SH-SY5Y (cell line): Measurements from ENCODE around the gene PPP1R14B.

Source experiments
- GATA2 ChIP-seq: IDR thresholded peaks from 2 replicates; pipeline ENCODE4 v1.6.1; 2011; ENCODE audit warnings: mild to moderate bottlenecking, low read depth, low read length
- GATA3 ChIP-seq: IDR thresholded peaks from 2 replicates; pipeline ENCODE4 v1.6.1; 2011; ENCODE audit warnings: low read depth, mild to moderate bottlenecking, low read length, moderate library complexity

DNA sequence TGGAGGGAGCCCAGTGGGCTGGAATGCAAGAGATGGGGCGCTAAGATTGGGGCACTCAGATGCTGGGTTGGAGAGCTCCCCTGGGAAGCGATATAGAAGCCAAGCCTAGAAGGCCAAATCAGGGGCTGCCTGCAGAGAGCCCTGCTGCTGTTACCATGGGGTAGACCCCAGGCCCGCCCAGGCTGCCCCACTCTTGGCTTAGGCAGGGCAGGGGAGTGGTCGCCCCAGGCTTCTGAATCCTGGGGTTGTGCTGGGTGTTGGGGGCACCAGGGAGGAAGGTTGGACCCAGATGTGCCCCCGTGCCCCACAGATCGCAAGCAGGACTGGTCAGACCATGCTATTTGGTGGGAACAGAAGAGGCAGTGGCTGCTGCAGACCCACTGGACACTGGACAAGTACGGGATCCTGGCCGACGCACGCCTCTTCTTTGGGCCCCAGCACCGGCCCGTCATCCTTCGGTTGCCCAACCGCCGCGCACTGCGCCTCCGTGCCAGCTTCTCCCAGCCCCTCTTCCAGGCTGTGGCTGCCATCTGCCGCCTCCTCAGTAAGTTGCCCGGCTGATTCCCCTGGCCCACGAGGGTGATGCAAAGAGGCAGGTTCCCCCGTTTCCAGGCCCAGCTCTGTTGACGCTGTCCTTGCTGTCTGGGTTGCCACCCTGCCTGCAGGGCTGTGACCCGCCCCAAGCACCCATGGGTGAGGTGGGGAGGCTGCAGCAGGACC is 36.3 kb downstream of the PPP1R14B start:
- TF ChIP-seq GATA2: no peak
- TF ChIP-seq GATA3: no peak
